Testis (tissue), 3 donors: Measurements from ENCODE around the gene RNF40. TPM values are rescaled to one million over a fixed set of nuclear protein-coding genes. Genes with fewer than 3 reads are reported as not detected.

Experiments
- DNase-seq: peaks from one replicate; pipeline ENCODE4 v3.0.0-alpha.2; 2019
- H3K27ac ChIP-seq, 2 donors: fragments of 200-600 bp; sonication (generic); one replicate each; pipeline ENCODE4 v1.5.1; 2019
- H3K27me3 ChIP-seq: fragments of 200-600 bp; sonication (generic); one replicate; pipeline ENCODE4 v1.5.1; 2019
- H3K36me3 ChIP-seq: fragments of 200-600 bp; sonication (generic); one replicate; pipeline ENCODE4 v1.5.1; 2017; ENCODE audit warnings: low read depth; ENCODE audit errors: missing control alignments
- H3K4me1 ChIP-seq: fragments of 200-600 bp; sonication (generic); one replicate; pipeline ENCODE4 v1.5.1; 2019
- H3K4me3 ChIP-seq, 2 donors: fragments of 200-600 bp; sonication (generic); one replicate each; pipeline ENCODE4 v1.5.1; 2017 to 2019
- H3K9me3 ChIP-seq: fragments of 200-600 bp; sonication (generic); one replicate; pipeline ENCODE4 v1.5.1; 2017
- CTCF ChIP-seq, 3 experiments: fragments of 450-650 bp in 2 of 3; fragments of 200-600 bp in 1 of 3; sonication (generic) in 1 of 3; IDR thresholded peaks; one replicate each; pipeline ENCODE4 v1.5.1; 2016 to 2019; ENCODE audit warnings: antibody characterized with exemption in 3 of 3, mild to moderate bottlenecking in 2 of 3, moderate library complexity in 1 of 3
- POLR2A ChIP-seq: fragments of 450-650 bp; IDR thresholded peaks from one replicate; pipeline ENCODE4 v1.6.1; 2017; ENCODE audit warnings: antibody characterized with exemption, mild to moderate bottlenecking, moderate library complexity
- WGBS, 2 donors: methylation state at CpG; one replicate each; pipeline ENCODE4 v1.1.5; 2018; 5-methylcytosine and 5-hydroxymethylcytosine counted together
- intact Hi-C: fragments of 100-400 bp; cut with DNase I; formaldehyde crosslinking; loops from one replicate; pipeline ENCODE4 v1.15.1; 2023; ENCODE audit warnings: low total_unique reads
- polyA plus RNA-seq: library from polyadenylated mRNA; stranded (reverse); fragments of 350-450 nt; fragmentation: Illumina TruSeq; extraction: RNeasy Lipid Tissue Mini Kit (QIAGEN cat#74804); gene quantifications from one replicate; pipeline ENCODE4 v1.2.3, GENCODE V29; 2014; ENCODE audit warnings: low read depth, low replicate concordance; ENCODE audit not compliant: insufficient read depth
- total RNA-seq, 2 donors: library from RNA; depleted of rRNA; stranded (reverse); fragments of >200 nt; gene quantifications; one replicate each; pipeline ENCODE4 v1.2.3, GENCODE V29; 2016

Gene RNF40
- total and polyA plus RNA-seq, 3 donors from 2014 or later: 143 to 219 (median 162) TPM

- no peaks in the 10 kb centered on the region for H3K27me3 ChIP-seq
- H3K36me3 ChIP-seq: no peaks in the 10 kb centered on the region
- no peaks in the 10 kb centered on the region for H3K9me3 ChIP-seq
- intact Hi-C loops: no loop called here
- 88 to 94% methylated on average over 3 of the region's 3 CpGs for WGBS, 2 donors
- H3K4me3 ChIP-seq: no peak overlapping the region
- DNase-seq: no peak
- TF ChIP-seq CTCF (IDR thresholded peaks at IDR 0.05) (no peak), POLR2A (no peak)
- H3K27ac ChIP-seq: no peak overlapping the region
- no peaks in the 10 kb centered on the region for H3K4me1 ChIP-seq
Observed at GRCh38 chr16:30731411-30731810, 30.7 kb upstream of the RNF40 start.

GRCh38 chr16:30736995-30737793 is 24.9 kb upstream of the RNF40 start:
- Histone ChIP-seq H3K4me1 (peaks cover 12% of the 10 kb centered on the region), H3K36me3 (peaks cover 4% of the 10 kb centered on the region), H3K4me3 (no peak overlapping the region), H3K27me3 (no peaks in the 10 kb centered on the region), H3K27ac (no peak overlapping the region), H3K9me3 (no peaks in the 10 kb centered on the region)
- TF ChIP-seq CTCF (IDR thresholded peaks at IDR 0.05): no peak
- intact Hi-C loops: no loop called here
- WGBS, 2 donors: 90% methylated on average over 8 to 17 of the region's 17 CpGs
- DNase-seq: no peak

- Histone ChIP-seq H3K36me3 (peaks cover 4% of the 10 kb centered on the region), H3K27ac (no peak overlapping the region), H3K27me3 (no peaks in the 10 kb centered on the region), H3K9me3 (no peaks in the 10 kb centered on the region), H3K4me3 (no peak overlapping the region), H3K4me1 (peaks cover 12% of the 10 kb centered on the region)
- TF ChIP-seq CTCF (IDR thresholded peaks at IDR 0.05) (no peak), POLR2A (no peak)
- intact Hi-C loops: no loop called here
- no peak for DNase-seq
- 90 to 92% methylated on average over 16 to 25 of the region's 25 CpGs for WGBS, 2 donors
Observed at GRCh38 chr16:30737794-30738648, 24.1 kb upstream of the RNF40 start.

GRCh38 chr16:30738984-30739951 is 22.9 kb upstream of the RNF40 start:
- Histone ChIP-seq H3K36me3 (peaks cover 4% of the 10 kb centered on the region), H3K27ac (peak overlapping the region; percentile 25 to 42), H3K27me3 (no peaks in the 10 kb centered on the region), H3K4me3 (no peak overlapping the region), H3K9me3 (no peaks in the 10 kb centered on the region), H3K4me1 (peaks cover 12% of the 10 kb centered on the region)
- intact Hi-C loops: no loop called here
- 89% methylated on average over 36 to 37 of the region's 37 CpGs for WGBS, 2 donors
- no peak for TF ChIP-seq CTCF (IDR thresholded peaks at IDR 0.05)
- no peak for TF ChIP-seq POLR2A
- DNase-seq: no peak
